ENCODE data around the gene MME.

MME gene

GRCh38 chr3:155159301-155159700 is 79.2 kb downstream of the MME start:
- TF ChIP-seq FOXM1 (IDR thresholded peaks at IDR 0.05; ENCODE audit: borderline replicate concordance, low read depth), result no peak
- no peak for TF ChIP-seq MAX (IDR thresholded peaks at IDR 0.05)
- no peak for TF ChIP-seq YY1 (IDR thresholded peaks at IDR 0.05; ENCODE audit: low read depth)
- no peak for TF ChIP-seq USF1 (IDR thresholded peaks at IDR 0.05)
- TF ChIP-seq CEBPB (IDR thresholded peaks at IDR 0.05), result no peak
- no peak for TF ChIP-seq TCF12 (IDR thresholded peaks at IDR 0.05; ENCODE audit: low read depth)
- TF ChIP-seq TAF1 (IDR thresholded peaks at IDR 0.05; ENCODE audit: low read depth), result no peak
- no peak for TF ChIP-seq NFIC (IDR thresholded peaks at IDR 0.05)
- TF ChIP-seq ZBTB7A (IDR thresholded peaks at IDR 0.05; ENCODE audit: low read depth), result no peak
- no peak for TF ChIP-seq REST (IDR thresholded peaks at IDR 0.05; ENCODE audit: low read depth)
- TF ChIP-seq TEAD4 (IDR thresholded peaks at IDR 0.05), result no peak
- no peak for TF ChIP-seq EP300 (IDR thresholded peaks at IDR 0.05; ENCODE audit: borderline replicate concordance)
- TF ChIP-seq EGR1 (IDR thresholded peaks at IDR 0.05), result no peak
- TF ChIP-seq CREB1 (IDR thresholded peaks at IDR 0.05; ENCODE audit: low read depth), result no peak
- no peak for TF ChIP-seq RAD21 (IDR thresholded peaks at IDR 0.05; ENCODE audit: low read depth)

- no peak for TF ChIP-seq YY1 (IDR thresholded peaks at IDR 0.05; ENCODE audit: low read depth)
- no peak for TF ChIP-seq ZBTB7A (IDR thresholded peaks at IDR 0.05; ENCODE audit: low read depth)
- TF ChIP-seq TEAD4 (IDR thresholded peaks at IDR 0.05), result no peak
- no peak for TF ChIP-seq EGR1 (IDR thresholded peaks at IDR 0.05)
- TF ChIP-seq EP300 (IDR thresholded peaks at IDR 0.05; ENCODE audit: borderline replicate concordance), result no peak
- TF ChIP-seq MAX (IDR thresholded peaks at IDR 0.05), result no peak
- TF ChIP-seq TCF12 (IDR thresholded peaks at IDR 0.05; ENCODE audit: low read depth), result no peak
These were observed 81.6 kb downstream of the MME start for GRCh38 chr3:155161640-155162292.

GRCh38 chr3:155164306-155164705 is 84.2 kb downstream of the MME start:
- no peak for TF ChIP-seq USF1 (IDR thresholded peaks at IDR 0.05)
- TF ChIP-seq FOXM1 (IDR thresholded peaks at IDR 0.05; ENCODE audit: borderline replicate concordance, low read depth), result no peak
- no peak for TF ChIP-seq TAF1 (IDR thresholded peaks at IDR 0.05; ENCODE audit: low read depth)
- no peak for TF ChIP-seq MAX (IDR thresholded peaks at IDR 0.05)
- no peak for TF ChIP-seq ZBTB7A (IDR thresholded peaks at IDR 0.05; ENCODE audit: low read depth)
- no peak for TF ChIP-seq RAD21 (IDR thresholded peaks at IDR 0.05; ENCODE audit: low read depth)

GRCh38 chr3:155166441-155166840 is 86.3 kb downstream of the MME start:
- TF ChIP-seq YY1 (IDR thresholded peaks at IDR 0.05; ENCODE audit: low read depth) (no peak), TCF12 (IDR thresholded peaks at IDR 0.05; ENCODE audit: low read depth) (no peak), EP300 (IDR thresholded peaks at IDR 0.05; ENCODE audit: borderline replicate concordance) (no peak), REST (IDR thresholded peaks at IDR 0.05; ENCODE audit: low read depth) (no peak), FOXM1 (IDR thresholded peaks at IDR 0.05; ENCODE audit: borderline replicate concordance, low read depth) (no peak), RAD21 (IDR thresholded peaks at IDR 0.05; ENCODE audit: low read depth) (no peak), TEAD4 (IDR thresholded peaks at IDR 0.05) (no peak), MAX (IDR thresholded peaks at IDR 0.05) (no peak)

- TF ChIP-seq TCF12 (IDR thresholded peaks at IDR 0.05; ENCODE audit: low read depth) (no peak), YY1 (IDR thresholded peaks at IDR 0.05; ENCODE audit: low read depth) (no peak), FOXM1 (IDR thresholded peaks at IDR 0.05; ENCODE audit: borderline replicate concordance, low read depth) (no peak), NFIC (IDR thresholded peaks at IDR 0.05) (no peak), EGR1 (IDR thresholded peaks at IDR 0.05) (no peak), CREB1 (IDR thresholded peaks at IDR 0.05; ENCODE audit: low read depth) (no peak), MAX (IDR thresholded peaks at IDR 0.05) (no peak), ZBTB7A (IDR thresholded peaks at IDR 0.05; ENCODE audit: low read depth) (no peak), EP300 (IDR thresholded peaks at IDR 0.05; ENCODE audit: borderline replicate concordance) (no peak), TEAD4 (IDR thresholded peaks at IDR 0.05) (no peak), TAF1 (IDR thresholded peaks at IDR 0.05; ENCODE audit: low read depth) (no peak), USF1 (IDR thresholded peaks at IDR 0.05) (no peak)
These were observed 89.1 kb downstream of the MME start for GRCh38 chr3:155169197-155169596.

Measured in Ishikawa (cell line).